AG10803 (cell line): ENCODE data around the gene NOMO2.
"Not testable (repeated sequence)": the region's sequence is repeated elsewhere in the genome, so short reads cannot be mapped to it uniquely, and the experiment has no call there.

Experiments
- DNase-seq: peaks from one replicate; pipeline ENCODE4 v3.0.0; 2010; ENCODE audit warnings: low read depth
- H3K4me3 ChIP-seq: 2 replicates; pipeline ENCODE4 v1.5.1; 2011; ENCODE audit warnings: mild to moderate bottlenecking, low read length, control low read depth

The NOMO2 gene

GRCh38 chr16:18535519-18536168 is 26.3 kb downstream of the NOMO2 start:
- DNase-seq, H3K4me3 ChIP-seq: not testable (repeated sequence)

- H3K4me3 ChIP-seq, DNase-seq: not testable (repeated sequence)
Measured at GRCh38 chr16:18534308-18534707, 27.6 kb downstream of the NOMO2 start.

GRCh38 chr16:18531323-18531722 is 30.6 kb downstream of the NOMO2 start:
- not testable (repeated sequence) for H3K4me3 ChIP-seq, DNase-seq

- DNase-seq, result not testable (repeated sequence)
Measured at GRCh38 chr16:18530329-18530728, 31.6 kb downstream of the NOMO2 start.

GRCh38 chr16:18526547-18526946 is 35.4 kb downstream of the NOMO2 start:
- not testable (repeated sequence) for DNase-seq, H3K4me3 ChIP-seq

More at GRCh38 chr16:18530329-18530728, 31.6 kb downstream of the NOMO2 start:
- not testable (repeated sequence) for H3K4me3 ChIP-seq

GRCh38 chr16:18525882-18526482 is 35.9 kb downstream of the NOMO2 start:
- DNase-seq, H3K4me3 ChIP-seq: not testable (repeated sequence)

- DNase-seq, H3K4me3 ChIP-seq: not testable (repeated sequence)
Measured at GRCh38 chr16:18522637-18523036, 39.3 kb downstream of the NOMO2 start.

GRCh38 chr16:18521445-18522181 is 40.3 kb downstream of the NOMO2 start:
- H3K4me3 ChIP-seq, DNase-seq: not testable (repeated sequence)

GRCh38 chr16:18518536-18519283 is 43.2 kb downstream of the NOMO2 start:
- not testable (repeated sequence) for DNase-seq

GRCh38 chr16:18498430-18498829 is 63.5 kb downstream of the NOMO2 start:
- DNase-seq, H3K4me3 ChIP-seq: not testable (repeated sequence)

More at GRCh38 chr16:18518536-18519283, 43.2 kb downstream of the NOMO2 start:
- not testable (repeated sequence) for H3K4me3 ChIP-seq

GRCh38 chr16:18497032-18497431 is 64.9 kb downstream of the NOMO2 start:
- not testable (repeated sequence) for DNase-seq, H3K4me3 ChIP-seq

GRCh38 chr16:18492118-18492897 is 69.6 kb downstream of the NOMO2 start:
- not testable (repeated sequence) for H3K4me3 ChIP-seq, DNase-seq

- DNase-seq, H3K4me3 ChIP-seq: not testable (repeated sequence)
Measured at GRCh38 chr16:18436025-18436424, 125.9 kb downstream of the NOMO2 start.

- not testable (repeated sequence) for H3K4me3 ChIP-seq
Measured at GRCh38 chr16:18415827-18416226, 146.1 kb downstream of the NOMO2 start.

GRCh38 chr16:18409532-18410293 is 152.2 kb downstream of the NOMO2 start:
- not testable (repeated sequence) for H3K4me3 ChIP-seq, DNase-seq

More at GRCh38 chr16:18415827-18416226, 146.1 kb downstream of the NOMO2 start:
- DNase-seq, result not testable (repeated sequence)

- DNase-seq, H3K4me3 ChIP-seq: not testable (repeated sequence)
Measured at GRCh38 chr16:18401851-18402657, 159.8 kb downstream of the NOMO2 start.

GRCh38 chr16:18401159-18401558 is 160.7 kb downstream of the NOMO2 start:
- peak overlapping the region; percentile 45 for H3K4me3 ChIP-seq
- not testable (repeated sequence) for DNase-seq
